GM19438 (cell line): ENCODE results near the gene FER1L5.

Source experiments
- ATAC-seq: cut with Tn5 transposase; IDR thresholded peaks from one replicate; pipeline ENCODE4 v1.9.1; 2021; ENCODE audit warnings: low read depth; ENCODE audit not compliant: unreplicated experiment

Gene FER1L5

DNA sequence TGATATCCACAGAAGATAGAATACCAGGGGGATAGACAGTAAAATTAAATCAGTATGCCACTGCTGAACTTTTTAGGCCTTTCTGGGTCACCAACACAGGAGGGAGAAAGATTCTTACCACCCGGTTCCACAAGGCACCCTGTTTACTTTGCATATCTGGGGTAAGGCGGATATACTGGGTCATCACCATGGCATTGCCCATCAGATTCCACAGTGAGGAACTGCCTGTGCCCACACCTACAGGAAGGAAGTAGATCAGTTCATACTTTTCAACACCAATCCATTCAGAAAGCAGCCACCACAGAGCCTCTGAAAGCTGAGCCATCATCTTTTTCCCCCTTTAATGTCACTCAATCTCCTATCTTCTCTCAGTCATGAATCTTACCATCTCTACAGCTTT, 95.3 kb downstream of the FER1L5 start:
- no peak for ATAC-seq

DNA sequence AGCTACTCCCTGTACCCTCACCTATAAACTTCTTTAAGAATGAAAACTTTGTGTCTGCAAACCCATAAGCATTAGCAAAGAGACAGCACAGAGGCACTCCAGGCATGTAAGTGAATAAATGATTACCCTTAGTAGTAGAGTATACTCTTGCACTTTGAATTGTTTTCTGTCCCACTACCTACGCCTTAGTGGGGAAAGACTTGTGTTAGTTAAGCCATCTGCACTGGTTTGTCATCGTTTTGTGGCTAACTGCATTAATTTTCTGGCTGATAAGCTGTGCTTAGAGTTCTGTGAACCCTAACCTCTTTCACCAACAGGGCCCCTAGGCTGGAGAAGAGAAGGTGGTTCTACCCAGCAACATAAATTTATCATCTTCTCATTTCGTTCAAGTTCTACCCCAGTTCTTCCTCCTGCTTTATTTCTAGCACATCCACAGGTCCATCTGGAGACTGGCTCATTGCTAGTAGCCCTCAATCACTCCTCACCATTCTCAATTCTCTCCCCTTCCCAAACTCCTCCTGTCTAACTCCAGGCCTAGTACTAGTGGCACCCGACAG, 96.6 kb downstream of the FER1L5 start:
- ATAC-seq = no peak

DNA sequence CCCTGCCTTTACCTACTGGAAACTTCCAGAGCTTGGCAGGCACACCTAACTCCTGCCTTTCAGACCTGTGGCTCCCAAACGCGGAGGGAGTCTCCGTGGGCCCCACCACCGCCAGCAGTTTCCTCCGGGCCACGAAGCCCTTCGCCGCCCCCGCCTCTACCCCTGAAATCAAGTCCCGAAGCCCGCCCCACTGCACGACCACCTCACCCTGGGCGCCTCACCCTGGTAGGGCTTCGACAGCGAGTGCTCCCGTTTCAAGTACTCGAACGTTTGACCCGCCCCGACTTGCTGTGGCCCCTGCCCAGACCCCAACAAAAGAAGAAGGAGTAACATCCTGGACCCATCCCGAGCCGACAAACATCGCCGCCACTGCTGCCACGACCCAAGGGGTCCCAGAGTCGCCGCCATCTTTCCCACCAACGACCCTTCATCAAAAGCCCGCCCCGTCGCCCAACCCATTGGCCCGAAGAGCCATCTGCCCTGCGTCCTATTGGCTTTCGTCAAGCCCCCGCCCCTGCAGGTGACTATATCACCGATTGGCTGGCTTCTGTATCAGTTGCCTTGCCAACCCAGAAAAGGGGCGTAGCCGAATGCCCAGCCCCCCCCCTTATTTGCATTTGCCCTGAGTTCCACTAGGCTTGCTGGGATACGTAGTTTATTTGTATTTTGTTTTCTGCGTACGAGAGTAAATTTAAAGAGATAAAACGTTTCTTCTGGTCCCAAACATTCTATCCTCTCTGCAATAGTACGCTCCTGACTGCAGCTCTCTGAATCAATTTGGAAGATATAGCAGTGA, 97.3 kb downstream of the FER1L5 start, which contains the start of gene LMAN2L:
LMAN2L (minus strand) TSS at position 432 of the 796 bp plus-strand sequence; CDS start at position 408, 24 bp downstream.
- ATAC-seq = peak; percentile 99

DNA sequence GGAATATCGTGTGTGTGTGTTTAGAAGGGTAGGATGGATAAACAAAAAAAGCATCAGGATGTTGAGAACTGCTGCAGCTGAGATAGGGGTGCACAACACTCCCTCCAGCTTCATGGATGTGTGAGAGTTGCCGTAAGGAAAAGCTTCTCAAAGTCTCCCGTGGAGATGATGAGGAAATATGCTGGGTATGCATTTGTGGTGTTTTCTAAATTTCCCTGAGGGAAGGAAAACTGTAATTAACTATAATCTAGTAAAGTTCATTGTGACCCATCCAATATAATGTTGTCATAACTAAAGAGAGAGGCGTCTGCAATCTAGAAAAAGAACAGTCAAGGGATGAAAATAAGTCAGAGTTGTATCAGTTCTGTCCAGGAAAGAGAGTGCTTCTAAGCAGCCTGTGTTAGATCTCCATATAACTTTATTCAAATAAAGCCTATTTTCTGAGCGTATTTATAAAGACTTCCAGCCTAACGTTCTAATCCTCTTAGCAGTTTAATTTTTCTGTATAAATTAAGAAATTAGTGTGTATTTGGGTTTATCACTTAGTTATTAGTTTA, 104.6 kb downstream of the FER1L5 start:
- ATAC-seq = no peak

DNA sequence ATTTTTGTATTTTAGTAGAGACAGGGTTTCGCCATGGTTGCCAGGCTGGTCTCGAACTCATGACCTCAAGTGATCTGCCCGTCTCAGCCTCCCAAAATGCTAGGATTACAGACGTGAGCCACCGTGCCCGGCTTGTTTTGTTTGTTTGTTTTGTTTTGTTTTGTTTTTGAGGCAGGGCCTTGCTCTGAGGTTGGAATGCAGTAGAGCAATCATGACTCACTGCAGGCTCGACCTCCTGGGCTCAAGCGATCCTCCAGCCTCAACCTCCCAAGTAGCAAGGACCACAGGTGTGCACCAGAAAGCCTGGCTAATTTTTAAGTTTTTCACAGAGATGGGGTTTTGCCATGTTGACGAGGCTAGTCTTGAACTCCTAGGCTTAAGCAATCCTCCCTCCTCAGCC, 109.2 kb downstream of the FER1L5 start:
- no peak for ATAC-seq

DNA sequence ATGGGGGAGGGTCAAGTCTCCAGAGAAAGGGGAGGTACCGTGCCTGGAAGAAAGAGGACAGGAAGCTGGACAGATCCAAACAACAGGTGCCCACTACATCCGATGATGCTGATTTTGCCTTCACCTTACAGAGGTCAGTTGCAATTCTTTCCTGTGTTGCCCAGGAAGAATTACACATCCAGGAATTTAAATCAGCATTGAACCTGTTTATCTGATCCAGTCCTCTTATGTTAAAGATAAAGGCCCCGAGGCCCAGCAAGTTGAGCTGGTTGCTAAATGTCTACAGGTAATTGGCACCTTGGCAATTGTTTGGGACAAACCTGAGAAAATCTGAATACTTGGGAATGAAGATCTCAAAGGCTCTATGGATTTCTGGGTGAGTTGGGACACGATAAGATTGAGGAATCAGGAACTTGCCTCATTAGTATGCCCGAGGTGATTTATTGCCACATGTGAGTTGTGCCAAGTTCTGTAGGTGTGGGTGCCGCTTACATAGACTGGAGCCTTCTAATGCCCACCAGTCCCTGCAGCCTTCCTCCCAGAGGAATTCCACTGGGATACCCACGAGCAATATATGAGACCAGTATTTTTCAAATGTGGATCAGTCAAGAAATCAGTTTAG, 111.2 kb downstream of the FER1L5 start:
- no peak for ATAC-seq

DNA sequence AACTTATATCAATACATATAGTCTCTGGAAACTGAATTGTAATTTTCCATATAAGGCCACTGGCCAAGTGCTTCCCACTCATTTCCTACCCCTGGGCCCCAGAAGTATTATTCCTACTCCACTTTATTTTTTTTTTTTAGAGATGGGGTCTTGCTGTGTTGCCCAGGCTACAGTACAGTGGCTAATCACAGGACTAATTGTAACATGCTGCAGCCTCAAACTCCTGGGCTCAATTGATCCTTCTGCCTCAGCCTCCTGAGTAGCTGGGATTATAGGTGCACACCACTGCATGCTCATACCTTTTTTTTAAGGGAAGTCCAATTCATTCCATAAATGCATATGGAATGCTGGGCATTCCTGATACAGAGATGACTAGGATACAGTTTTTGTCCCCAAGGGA, 111.8 kb downstream of the FER1L5 start:
- ATAC-seq = no peak
